ENCODE results near the gene ABLIM2. TPM values are rescaled to one million over a fixed set of nuclear protein-coding genes. Genes with fewer than 3 reads are reported as not detected.

Gene ABLIM2
- total and polyA plus RNA-seq, 2 of the 13 experiments (the other 11 are each of a cell fraction or from before 2014, with no cell fraction given): 0.20 to 0.37 TPM

GRCh38 chr4:8028884-8029568, 129.6 kb downstream of the ABLIM2 start (continued):
- TF ChIP-seq ZNF589 (CRISPR knock-in tag; conservative IDR thresholded peaks at IDR 0.05): no peak

DNA sequence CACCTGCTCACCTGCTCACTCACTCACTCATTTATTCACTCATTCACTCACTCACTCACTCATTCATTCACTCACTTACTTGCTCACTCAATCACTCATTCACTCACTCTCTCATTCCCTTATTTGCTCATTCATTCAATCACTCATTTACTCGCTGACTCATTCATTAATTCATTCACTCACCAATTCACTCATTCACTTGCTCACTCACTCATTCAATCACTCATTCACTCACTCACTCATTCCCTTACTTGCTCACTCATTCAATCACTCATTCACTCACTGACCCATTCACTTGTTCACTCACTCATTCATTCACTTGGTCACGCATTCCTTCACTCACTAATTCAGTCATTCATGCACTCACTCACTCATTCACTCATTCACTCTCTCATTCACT, 130.2 kb downstream of the ABLIM2 start:
- peak; percentile 82; the same call in 1 of the 2 replicates for TF ChIP-seq ZNF24 (IDR thresholded peaks at IDR 0.05)
- TF ChIP-seq E2F5 (CRISPR knock-in tag; conservative IDR thresholded peaks at IDR 0.05): no peak
- Histone ChIP-seq H2AFZ (ENCODE audit: low read length) (no peak overlapping the region), H3K4me2 (ENCODE audit: low read depth, low read length) (no peak overlapping the region), H3K9ac (ENCODE audit: insufficient read depth, low read depth, low read length) (no peak overlapping the region), H3K4me3 (replicated peaks in 1 of 3; ENCODE audit: insufficient read depth in 1 of 3, low read depth in 2 of 3, low read length in 3 of 3) (no peak overlapping the region), H4K20me1 (ENCODE audit: insufficient read depth, low read length) (no peaks in the 10 kb centered on the region), H3K9me3 (ENCODE audit: low read length) (no peaks in the 10 kb centered on the region), H3K27ac (ENCODE audit: extremely low read length, insufficient read depth, low read length) (no peak overlapping the region), H3K4me1 (ENCODE audit: insufficient read depth, low read length) (peaks cover 6% of the 10 kb centered on the region; the same call in 1 of the 2 replicates), H3K36me3 (replicated peaks in 1 of 2; ENCODE audit: control insufficient read depth in 1 of 2, insufficient read depth in 2 of 2, low read length in 2 of 2) (no peaks in the 10 kb centered on the region), H3K79me2 (ENCODE audit: insufficient read depth, low read length) (no peaks in the 10 kb centered on the region), H3K27me3 (ENCODE audit: control insufficient read depth in 1 of 2, insufficient read depth in 2 of 2, low read length in 2 of 2) (peaks cover 4 to 66% of the 10 kb centered on the region in 2 experiments)
- intact Hi-C loops (cut with micrococcal nuclease; ENCODE audit: unreplicated experiment) (no loop called here), in situ Hi-C loops (cut with HindIII; ENCODE audit: extremely low pct_ligation_motif_present, low pct_unique_long_range_greater_than_20kb) (no loop called here)
- FAIRE-seq: no peak
- POLR2A ChIA-PET: no interaction called here
- CTCF ChIA-PET (ENCODE audit: low intra/inter-chr PET ratio, low total read pairs): no interaction called here
- WGBS (ENCODE audit: low lambda C conversion rate): under 1% methylated on average over 2 of the region's 2 CpGs
- no peak for DNase-seq (ENCODE audit: low spot score)
- no TSS peak for BruUV-seq (replicated peaks)
- ATAC-seq: no peak

DNA sequence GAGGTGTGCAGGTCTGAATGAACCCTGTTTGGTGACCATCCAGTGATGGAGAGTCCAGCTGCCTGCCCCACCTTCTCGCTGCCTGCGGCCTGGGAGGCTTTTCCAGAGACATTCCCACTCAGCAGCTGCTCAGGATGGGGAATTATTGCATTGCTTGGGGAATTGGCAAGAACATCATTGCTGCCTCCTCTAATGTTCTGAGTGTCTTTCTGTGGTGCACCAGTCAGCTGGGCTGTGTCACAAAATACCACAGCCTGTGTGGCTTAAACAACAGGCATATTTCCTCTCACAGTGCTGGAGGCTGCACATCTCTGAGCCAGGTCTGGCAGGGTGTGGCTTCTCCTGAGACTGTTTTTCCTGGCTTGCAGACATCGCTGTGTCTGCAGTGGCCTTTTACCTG, 132.2 kb downstream of the ABLIM2 start:
- intact Hi-C loops (cut with micrococcal nuclease; ENCODE audit: unreplicated experiment) (no loop called here), in situ Hi-C loops (cut with HindIII; ENCODE audit: extremely low pct_ligation_motif_present, low pct_unique_long_range_greater_than_20kb) (no loop called here)
- H3K27ac ChIP-seq (ENCODE audit: extremely low read length, insufficient read depth, low read length): no peak overlapping the region
- ATAC-seq: no peak
- WGBS (ENCODE audit: low lambda C conversion rate): no CpG with 5 or more reads among the region's 3 CpGs
- H3K9me3 ChIP-seq (ENCODE audit: low read length): no peaks in the 10 kb centered on the region
- FAIRE-seq: no peak
- H2AFZ ChIP-seq (ENCODE audit: low read length): no peak overlapping the region
- H3K4me2 ChIP-seq (ENCODE audit: low read depth, low read length): no peak overlapping the region
- H3K27me3 ChIP-seq (ENCODE audit: control insufficient read depth in 1 of 2, insufficient read depth in 2 of 2, low read length in 2 of 2): peaks cover 2 to 78% of the 10 kb centered on the region in 2 experiments
- no peak for DNase-seq (ENCODE audit: low spot score)
- H3K4me1 ChIP-seq (ENCODE audit: insufficient read depth, low read length): peaks cover 15% of the 10 kb centered on the region
- BruUV-seq (replicated peaks): no TSS peak
- H3K36me3 ChIP-seq (replicated peaks in 1 of 2; ENCODE audit: control insufficient read depth in 1 of 2, insufficient read depth in 2 of 2, low read length in 2 of 2): no peaks in the 10 kb centered on the region
- ChIA-PET CTCF (ENCODE audit: low intra/inter-chr PET ratio, low total read pairs) (no interaction called here), POLR2A (no interaction called here)
- H4K20me1 ChIP-seq (ENCODE audit: insufficient read depth, low read length): no peaks in the 10 kb centered on the region
- no peak overlapping the region for H3K4me3 ChIP-seq (replicated peaks in 1 of 3; ENCODE audit: insufficient read depth in 1 of 3, low read depth in 2 of 3, low read length in 3 of 3)
- H3K79me2 ChIP-seq (ENCODE audit: insufficient read depth, low read length): no peaks in the 10 kb centered on the region
- no peak overlapping the region for H3K9ac ChIP-seq (ENCODE audit: insufficient read depth, low read depth, low read length)
- no peak for TF ChIP-seq ZNF776 (CRISPR knock-in tag; IDR thresholded peaks at IDR 0.05)
- TF ChIP-seq CBX2 (IDR thresholded peaks at IDR 0.05; ENCODE audit: low read depth, low read length): no peak
- no peak for TF ChIP-seq CBX2 (CRISPR knock-in tag; IDR thresholded peaks at IDR 0.05; ENCODE audit: low read depth)
- TF ChIP-seq PITX1 (CRISPR knock-in tag; IDR thresholded peaks at IDR 0.05): no peak
- TF ChIP-seq SMARCC2 (IDR thresholded peaks at IDR 0.05): no peak
- TF ChIP-seq ZNF770 (CRISPR knock-in tag; IDR thresholded peaks at IDR 0.05): no peak
- TF ChIP-seq FUBP1 (CRISPR knock-in tag; IDR thresholded peaks at IDR 0.05; ENCODE audit: borderline replicate concordance): no peak
- TF ChIP-seq ZNF333 (CRISPR knock-in tag; IDR thresholded peaks at IDR 0.05; ENCODE audit: borderline replicate concordance): no peak
- TF ChIP-seq ZNF652 (CRISPR knock-in tag; IDR thresholded peaks at IDR 0.05; ENCODE audit: borderline replicate concordance, low read depth): no peak
- no peak for TF ChIP-seq ZNF549 (CRISPR knock-in tag; IDR thresholded peaks at IDR 0.05)

Measured in HepG2 (cell line).